Ovary (tissue), 3 donors: ENCODE results near the gene WIPI1.

Experiments
- CTCF ChIP-seq, 3 donors: fragments of 450-650 bp in 2 of 3; fragments of 200-600 bp in 1 of 3; IDR thresholded peaks; one replicate each; pipeline versions ENCODE4 v1.5.1 to v1.8.0; 2016 to 2022; ENCODE audit warnings: antibody characterized with exemption in 3 of 3, mild to moderate bottlenecking in 1 of 3
- POLR2A ChIP-seq: fragments of 450-650 bp; IDR thresholded peaks from one replicate; pipeline ENCODE4 v1.6.1; 2017; ENCODE audit warnings: antibody characterized with exemption, mild to moderate bottlenecking, moderate library complexity
- donor health status: DM: no; HTN: no; CAD: no.

- TF ChIP-seq CTCF (IDR thresholded peaks at IDR 0.05) = no peak
- no peak for TF ChIP-seq POLR2A
Measured at GRCh38 chr17:68383443-68384321, 73.6 kb downstream of the WIPI1 start.
